ENCODE results near the gene POC1A.

Gene POC1A

GRCh38 chr3:52154135-52155094 is at the start of gene POC1A:
TSS of gene POC1A (minus strand) at chr3:52154423. CDS start at chr3:52154372, 51 bp downstream.
- TF ChIP-seq GATA2 (IDR thresholded peaks at IDR 0.05; ENCODE audit: low read depth, low read length) (no peak), GATA3 (IDR thresholded peaks at IDR 0.05; ENCODE audit: low read depth, low read length) (no peak)

GRCh38 chr3:52203701-52204100 is 49.5 kb upstream of the POC1A start:
- TF ChIP-seq GATA2 (IDR thresholded peaks at IDR 0.05; ENCODE audit: low read depth, low read length) (no peak), GATA3 (IDR thresholded peaks at IDR 0.05; ENCODE audit: low read depth, low read length) (no peak)

DNA sequence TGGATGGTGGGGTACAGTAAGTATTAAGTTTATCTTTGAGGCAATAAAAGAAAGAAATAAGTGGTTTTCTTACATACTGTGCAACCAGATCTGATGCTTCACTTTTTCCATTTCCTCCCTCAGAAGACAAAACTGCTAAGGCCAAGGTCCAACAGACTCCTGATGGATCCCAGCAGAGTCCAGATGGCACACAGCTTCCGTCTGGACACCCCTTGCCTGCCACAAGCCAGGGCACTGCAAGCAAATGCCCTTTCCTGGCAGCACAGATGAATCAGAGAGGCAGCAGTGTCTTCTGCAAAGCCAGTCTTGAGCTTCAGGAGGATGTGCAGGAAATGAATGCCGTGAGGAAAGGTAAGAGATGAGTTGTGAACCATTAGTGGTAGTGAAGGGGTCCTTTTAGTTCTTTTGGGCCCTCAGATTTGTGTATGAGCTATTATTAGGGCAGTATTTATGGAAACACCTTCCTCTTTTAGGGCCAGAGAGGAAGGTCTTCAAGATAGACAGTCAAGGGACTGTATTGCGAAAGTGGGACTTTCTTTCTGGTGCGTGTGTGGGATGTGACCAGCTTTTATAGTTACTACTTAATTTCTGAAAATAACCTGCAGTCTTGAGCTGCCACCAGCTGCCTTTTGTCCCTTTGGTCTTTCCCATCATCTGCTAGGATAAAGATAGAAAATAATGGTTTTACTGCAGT is 48.3 kb upstream of the POC1A start:
- TF ChIP-seq GATA2 (IDR thresholded peaks at IDR 0.05; ENCODE audit: low read depth, low read length) (no peak), GATA3 (IDR thresholded peaks at IDR 0.05; ENCODE audit: low read depth, low read length) (no peak)

DNA sequence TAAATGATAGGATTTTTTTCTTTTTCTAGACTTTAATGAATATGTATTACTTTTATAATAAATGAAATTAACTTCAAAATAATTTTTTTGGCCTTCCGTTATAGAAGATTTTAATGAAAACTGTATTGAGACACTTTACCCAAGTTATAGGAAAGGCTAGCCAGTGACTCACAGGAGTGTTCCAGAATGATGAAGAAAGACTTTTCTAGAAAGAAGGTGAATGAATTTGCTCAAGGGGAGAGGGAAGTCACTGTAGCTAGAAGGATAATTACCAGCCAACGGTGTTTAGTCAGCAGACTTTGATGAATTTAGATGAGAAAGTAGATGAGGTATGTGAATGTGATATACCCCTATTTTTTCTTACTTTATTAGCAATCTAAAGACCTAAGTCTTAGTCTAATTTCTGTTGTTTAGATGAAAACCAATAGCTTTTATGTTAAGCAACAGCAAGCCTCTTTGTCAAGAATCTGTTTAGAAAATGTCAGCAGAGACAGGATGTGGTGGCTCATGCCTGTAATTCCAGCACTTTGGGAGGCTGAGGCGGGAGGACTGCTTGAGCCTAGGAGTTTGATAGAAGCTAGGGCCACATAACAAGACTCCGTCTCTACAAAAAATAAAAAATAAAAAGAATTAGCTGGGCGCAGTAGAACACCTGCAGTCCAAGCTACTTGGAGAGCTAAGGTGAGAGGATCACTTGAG is 46.9 kb upstream of the POC1A start:
- no peak for TF ChIP-seq GATA3 (IDR thresholded peaks at IDR 0.05; ENCODE audit: low read depth, low read length)
- no peak for TF ChIP-seq GATA2 (IDR thresholded peaks at IDR 0.05; ENCODE audit: low read depth, low read length)

DNA sequence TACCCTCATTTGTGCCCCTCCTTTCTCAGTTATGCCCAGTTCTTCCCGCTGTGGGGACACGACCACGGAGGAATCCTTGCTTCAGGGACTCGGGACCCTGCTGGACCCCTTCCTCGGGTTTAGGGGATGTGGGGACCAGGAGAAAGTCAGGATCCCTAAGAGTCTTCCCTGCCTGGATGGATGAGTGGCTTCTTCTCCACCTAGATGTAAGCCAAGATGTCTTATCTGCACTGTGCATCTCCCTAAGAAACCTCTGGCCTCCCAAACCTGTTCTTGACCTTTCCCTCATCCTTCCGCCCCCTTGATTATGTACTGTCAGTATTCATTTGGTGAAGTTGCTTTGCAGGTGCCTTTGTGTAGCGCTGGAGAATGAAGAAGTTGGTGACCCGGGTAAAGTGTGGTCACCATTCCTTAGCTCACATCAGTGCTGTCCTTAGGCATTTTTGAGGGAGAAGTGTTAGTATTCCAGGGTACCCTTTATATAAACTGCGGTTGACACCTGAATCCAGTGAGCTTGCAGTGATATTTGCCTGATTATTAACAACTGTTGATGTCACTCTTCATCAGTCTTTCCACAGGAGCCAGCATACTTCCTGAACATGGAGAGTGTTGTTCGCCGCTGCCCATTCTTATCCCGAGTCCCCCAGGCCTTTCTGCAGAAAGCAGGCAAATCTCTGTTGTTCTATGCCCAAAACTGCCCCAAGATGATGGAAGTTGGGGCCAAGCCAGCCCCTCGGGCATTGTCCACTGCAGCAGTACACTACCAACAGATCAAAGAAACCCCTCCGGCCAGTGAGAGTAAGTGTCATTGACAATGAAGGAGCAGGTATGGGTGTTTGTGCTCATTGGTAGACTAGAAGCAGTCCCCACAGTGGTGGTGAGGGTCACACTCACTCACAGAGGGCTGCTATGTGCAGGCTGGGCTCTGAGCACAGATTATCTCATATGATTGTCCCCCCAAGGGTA is 44.7 kb upstream of the POC1A start:
- TF ChIP-seq GATA3 (IDR thresholded peaks at IDR 0.05; ENCODE audit: low read depth, low read length): no peak
- TF ChIP-seq GATA2 (IDR thresholded peaks at IDR 0.05; ENCODE audit: low read depth, low read length): peak; percentile 35; the same call in 1 of the 2 replicates

DNA sequence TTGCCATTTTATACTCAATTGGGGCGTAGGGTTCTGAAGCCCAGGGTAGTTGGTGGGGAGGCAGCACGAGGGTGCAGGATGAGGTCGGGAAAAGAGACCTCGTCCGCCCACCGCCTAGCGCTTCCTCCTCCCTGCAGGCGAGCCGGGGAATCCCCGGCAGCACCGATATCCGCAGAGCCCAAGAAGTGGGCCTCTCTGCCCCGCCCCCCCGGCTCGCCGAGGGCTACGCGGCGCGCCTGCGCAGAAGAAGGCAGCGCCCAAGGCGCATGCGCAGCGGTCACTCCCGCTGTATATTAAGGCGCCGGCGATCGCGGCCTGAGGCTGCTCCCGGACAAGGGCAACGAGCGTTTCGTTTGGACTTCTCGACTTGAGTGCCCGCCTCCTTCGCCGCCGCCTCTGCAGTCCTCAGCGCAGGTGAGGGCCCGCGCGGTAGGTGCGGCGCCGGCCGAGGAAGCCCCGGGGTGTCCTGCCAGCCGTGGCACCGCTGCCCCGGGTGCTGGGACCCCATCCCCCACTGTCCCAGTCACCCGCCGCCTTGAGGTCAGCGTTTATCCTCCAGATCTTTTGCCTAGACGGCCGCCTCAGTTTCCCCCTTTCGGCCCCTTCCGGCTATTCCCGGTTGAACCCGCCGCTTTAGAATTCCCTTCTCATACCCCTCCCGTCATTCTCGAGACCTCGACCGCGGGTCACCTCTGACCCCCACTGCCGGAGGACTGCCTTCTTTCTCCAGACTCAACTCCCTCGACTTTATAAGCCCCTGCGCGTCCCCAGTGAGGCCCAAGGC is 43.8 kb upstream of the POC1A start, which contains the start of gene ALAS1:
Gene ALAS1, plus strand, starts transcription at position 319 of the 784 bp plus-strand sequence. CDS start 1,082 bp downstream, outside the sequence.
- TF ChIP-seq GATA2 (IDR thresholded peaks at IDR 0.05; ENCODE audit: low read depth, low read length) (no peak), GATA3 (IDR thresholded peaks at IDR 0.05; ENCODE audit: low read depth, low read length) (no peak)

- TF ChIP-seq GATA2 (IDR thresholded peaks at IDR 0.05; ENCODE audit: low read depth, low read length) (no peak), GATA3 (IDR thresholded peaks at IDR 0.05; ENCODE audit: low read depth, low read length) (no peak)
Measured at GRCh38 chr3:52197499-52197841, 43.2 kb upstream of the POC1A start.

GRCh38 chr3:52196977-52197376 is 42.8 kb upstream of the POC1A start:
- TF ChIP-seq GATA3 (IDR thresholded peaks at IDR 0.05; ENCODE audit: low read depth, low read length): no peak
- no peak for TF ChIP-seq GATA2 (IDR thresholded peaks at IDR 0.05; ENCODE audit: low read depth, low read length)

GRCh38 chr3:52195823-52196331 is 41.7 kb upstream of the POC1A start:
- no peak for TF ChIP-seq GATA2 (IDR thresholded peaks at IDR 0.05; ENCODE audit: low read depth, low read length)
- no peak for TF ChIP-seq GATA3 (IDR thresholded peaks at IDR 0.05; ENCODE audit: low read depth, low read length)

DNA sequence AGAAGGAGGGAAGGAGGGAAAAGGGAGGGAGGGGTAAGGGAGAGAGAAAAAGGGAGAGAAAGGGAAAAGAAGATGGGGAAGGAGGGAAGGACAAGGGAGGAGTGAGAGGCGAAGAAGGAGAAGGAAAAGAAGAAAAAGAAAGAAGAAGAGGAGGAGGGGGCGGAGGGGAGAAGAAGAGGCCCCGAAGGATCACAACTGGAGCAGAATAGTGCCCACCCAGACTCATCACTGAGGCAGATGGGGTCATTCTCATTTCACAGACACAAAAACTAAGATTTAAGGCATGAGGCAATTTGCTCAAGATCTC is 41.0 kb upstream of the POC1A start:
- TF ChIP-seq GATA3 (IDR thresholded peaks at IDR 0.05; ENCODE audit: low read depth, low read length): no peak
- no peak for TF ChIP-seq GATA2 (IDR thresholded peaks at IDR 0.05; ENCODE audit: low read depth, low read length)

DNA sequence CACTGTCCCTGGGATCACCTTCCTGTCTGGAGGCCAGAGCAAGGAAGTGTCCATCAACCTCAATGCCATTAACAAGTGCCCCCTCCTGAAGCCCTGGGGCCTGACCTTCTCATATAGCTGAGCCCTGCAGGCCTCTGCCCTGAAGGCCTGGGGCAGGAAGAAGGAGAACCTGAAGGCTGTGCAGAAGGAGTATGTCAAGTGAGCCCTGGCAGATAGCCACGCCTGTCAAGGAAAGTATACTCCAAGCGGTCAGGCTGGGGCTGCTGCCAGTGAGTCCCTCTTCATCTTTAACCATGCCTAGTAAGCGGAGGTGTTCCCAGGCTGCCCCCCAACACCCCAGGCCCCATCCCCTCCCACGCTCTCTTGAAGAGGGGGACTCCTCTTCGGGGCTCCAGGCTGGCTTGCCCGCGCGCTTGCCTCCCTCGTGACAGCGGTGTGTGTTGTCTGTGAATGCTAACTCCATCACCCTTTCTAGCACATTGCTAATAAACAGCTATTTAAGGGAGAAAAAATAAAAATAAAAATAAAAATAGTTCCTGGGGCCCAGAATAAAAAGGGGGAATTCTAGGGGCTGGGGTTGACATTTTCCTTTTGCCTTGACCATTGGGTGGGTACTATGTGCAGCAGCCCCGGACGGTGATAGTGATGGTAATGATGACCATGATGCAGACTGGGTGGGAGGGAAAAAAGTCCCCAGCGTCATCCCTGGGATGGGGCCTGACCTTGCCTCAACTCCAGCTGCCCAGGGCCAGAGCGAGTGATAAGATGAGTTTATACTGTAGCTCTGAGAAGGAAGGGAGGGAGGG is 40.5 kb upstream of the POC1A start:
- no peak for TF ChIP-seq GATA3 (IDR thresholded peaks at IDR 0.05; ENCODE audit: low read depth, low read length)
- no peak for TF ChIP-seq GATA2 (IDR thresholded peaks at IDR 0.05; ENCODE audit: low read depth, low read length)

GRCh38 chr3:52193065-52193464 is 38.8 kb upstream of the POC1A start:
- TF ChIP-seq GATA2 (IDR thresholded peaks at IDR 0.05; ENCODE audit: low read depth, low read length) (no peak), GATA3 (IDR thresholded peaks at IDR 0.05; ENCODE audit: low read depth, low read length) (no peak)

Data from SH-SY5Y (cell line).